Ovary (tissue), 3 donors: Measurements from ENCODE around the gene MAPKAPK2.

Experiments
- CTCF ChIP-seq, 3 donors: fragments of 450-650 bp in 2 of 3; fragments of 200-600 bp in 1 of 3; IDR thresholded peaks; one replicate each; pipeline versions ENCODE4 v1.5.1 to v1.8.0; 2016 to 2022; ENCODE audit warnings: antibody characterized with exemption in 3 of 3, mild to moderate bottlenecking in 1 of 3
- EP300 ChIP-seq: sonication (generic); formaldehyde crosslinking; IDR thresholded peaks from one replicate; pipeline ENCODE4 v1.6.1; 2017; ENCODE audit warnings: antibody characterized with exemption
- POLR2A ChIP-seq: fragments of 450-650 bp; IDR thresholded peaks from one replicate; pipeline ENCODE4 v1.6.1; 2017; ENCODE audit warnings: antibody characterized with exemption, mild to moderate bottlenecking, moderate library complexity
- donor health status: DM: no; HTN: no; CAD: no.

- TF ChIP-seq CTCF (IDR thresholded peaks at IDR 0.05), result no peak
- no peak for TF ChIP-seq POLR2A
- no peak for TF ChIP-seq EP300
These were observed 24.6 kb downstream of the MAPKAPK2 start for GRCh38 chr1:206709322-206709721.
